BLaER1 (cell line): Measurements from ENCODE around the gene FTO.

ENCODE experiments used
- H3K27ac ChIP-seq: shearing (Covaris generic); formaldehyde crosslinking; 2 replicates; pipeline ENCODE4 v1.8.1; 2022
- H3K27me3 ChIP-seq: shearing (Covaris generic); formaldehyde crosslinking; 2 replicates; pipeline ENCODE4 v1.8.1; 2022
- H3K36me3 ChIP-seq: shearing (Covaris generic); formaldehyde crosslinking; 2 replicates; pipeline ENCODE4 v1.8.1; 2022
- H3K4me1 ChIP-seq: shearing (Covaris generic); formaldehyde crosslinking; 2 replicates; pipeline ENCODE4 v1.8.1; 2022
- H3K4me2 ChIP-seq: shearing (Covaris generic); formaldehyde crosslinking; 2 replicates; pipeline ENCODE4 v1.8.1; 2022
- H3K4me3 ChIP-seq: shearing (Covaris generic); formaldehyde crosslinking; 2 replicates; pipeline ENCODE4 v1.8.1; 2022
- H3K9ac ChIP-seq: shearing (Covaris generic); formaldehyde crosslinking; 2 replicates; pipeline ENCODE4 v1.8.1; 2022
- H3K9me3 ChIP-seq: shearing (Covaris generic); formaldehyde crosslinking; 2 replicates; pipeline ENCODE4 v1.8.1; 2022
- H4K20me1 ChIP-seq: shearing (Covaris generic); formaldehyde crosslinking; 2 replicates; pipeline ENCODE4 v1.8.1; 2022
- Cebpa-rat ChIP-seq: shearing (Covaris generic); IDR thresholded peaks from 2 replicates; pipeline ENCODE4 v1.8.1; 2022

The FTO gene

DNA sequence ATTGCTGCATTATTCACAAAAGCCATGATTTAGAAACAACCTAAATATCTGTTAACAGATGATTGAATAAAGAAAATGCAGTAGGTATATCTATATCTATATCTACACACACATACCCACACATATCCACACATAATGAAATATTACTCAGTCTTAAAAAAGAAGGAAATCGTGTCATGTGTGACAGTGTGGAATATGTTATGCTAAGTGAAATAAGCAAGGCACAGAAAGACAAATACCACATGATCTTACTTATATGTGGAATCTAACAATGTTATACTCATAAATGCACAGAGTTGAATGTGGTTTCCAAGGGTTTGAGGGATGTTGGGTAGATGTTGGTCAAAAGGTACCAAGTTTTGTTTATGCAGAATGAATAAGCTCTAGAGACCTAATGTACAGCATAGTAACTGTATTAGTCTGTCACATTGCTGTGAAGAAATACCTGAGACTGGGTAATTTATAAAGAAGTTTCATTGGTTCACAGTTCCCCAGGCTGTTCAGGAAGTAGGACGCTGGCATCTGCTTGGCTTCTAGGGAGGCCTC, 156.1 kb downstream of the FTO start:
- no peaks in the 10 kb centered on the region for H3K9me3 ChIP-seq
- no peak overlapping the region for H3K4me2 ChIP-seq
- H3K4me1 ChIP-seq = peaks cover 3% of the 10 kb centered on the region
- peaks cover 4% of the 10 kb centered on the region; the same call in 1 of the 2 replicates for H3K36me3 ChIP-seq
- H3K27ac ChIP-seq = no peak overlapping the region
- H4K20me1 ChIP-seq = no peaks in the 10 kb centered on the region
- H3K27me3 ChIP-seq = no peaks in the 10 kb centered on the region
- H3K9ac ChIP-seq = no peak overlapping the region
- H3K4me3 ChIP-seq = no peak overlapping the region
- TF ChIP-seq Cebpa-rat = no peak

DNA sequence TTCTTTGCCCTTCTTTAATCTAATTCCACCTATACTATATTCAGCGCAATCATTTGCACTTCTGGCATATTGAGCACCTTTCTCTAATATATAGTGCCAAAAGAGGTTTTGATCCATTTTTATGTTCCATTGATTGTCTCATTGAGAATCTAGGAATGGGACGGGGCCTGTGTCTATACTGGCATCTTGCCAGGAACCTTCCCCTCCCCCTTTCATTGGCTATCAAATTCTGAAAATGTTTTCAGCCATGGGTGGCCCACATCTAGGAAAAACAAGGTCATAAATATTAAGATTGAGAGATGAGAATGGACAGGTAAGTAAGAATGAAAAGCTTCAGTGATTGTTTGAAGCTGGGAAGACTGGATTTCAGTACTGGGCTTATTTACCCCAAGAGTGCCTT, 159.9 kb downstream of the FTO start:
- Histone ChIP-seq H3K4me1 (peaks cover 10% of the 10 kb centered on the region), H3K4me2 (no peak overlapping the region), H4K20me1 (no peaks in the 10 kb centered on the region), H3K27ac (no peak overlapping the region), H3K36me3 (peaks cover 4% of the 10 kb centered on the region; the same call in 1 of the 2 replicates), H3K9ac (no peak overlapping the region), H3K9me3 (no peaks in the 10 kb centered on the region), H3K27me3 (no peaks in the 10 kb centered on the region), H3K4me3 (no peak overlapping the region)
- no peak for TF ChIP-seq Cebpa-rat

DNA sequence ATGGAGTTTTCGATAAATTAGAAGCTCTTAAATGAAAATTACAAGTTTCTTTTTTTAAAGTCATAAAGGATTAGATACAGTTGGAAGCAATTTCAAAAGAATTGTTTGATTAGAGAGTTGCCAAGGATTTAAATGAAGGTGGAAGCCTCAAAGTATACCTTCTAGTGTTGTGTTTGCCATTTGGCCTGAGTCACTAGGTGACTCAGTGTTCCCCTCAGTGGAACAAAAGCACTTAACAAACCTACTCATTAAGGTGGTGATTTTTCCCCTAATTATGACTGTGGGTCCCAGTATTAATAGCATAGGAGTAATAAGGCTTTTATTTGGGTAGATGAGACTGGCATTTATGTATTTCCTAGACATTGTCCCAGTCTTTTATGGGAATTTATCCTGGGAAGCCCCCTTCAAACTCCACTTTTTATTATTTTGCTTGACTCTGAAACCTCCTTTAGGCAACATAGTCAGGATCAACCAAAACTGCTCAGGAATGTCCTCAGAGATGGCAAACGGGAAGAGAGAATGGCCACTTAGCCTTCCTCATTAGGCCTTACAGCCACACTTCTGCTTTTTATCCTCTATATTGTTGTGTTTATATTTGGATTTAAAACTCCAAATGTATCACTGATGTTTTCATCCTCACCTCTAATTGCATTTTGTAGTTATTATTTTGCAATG, 161.0 kb downstream of the FTO start:
- TF ChIP-seq Cebpa-rat = no peak
- peaks cover 10% of the 10 kb centered on the region for H3K4me1 ChIP-seq
- peak overlapping the region; percentile 51 for H3K4me2 ChIP-seq
- no peaks in the 10 kb centered on the region for H3K27me3 ChIP-seq
- no peak overlapping the region for H3K4me3 ChIP-seq
- no peak overlapping the region for H3K9ac ChIP-seq
- H3K27ac ChIP-seq = no peak overlapping the region
- peaks cover 4% of the 10 kb centered on the region; the same call in 1 of the 2 replicates for H3K36me3 ChIP-seq
- no peaks in the 10 kb centered on the region for H3K9me3 ChIP-seq
- H4K20me1 ChIP-seq = no peaks in the 10 kb centered on the region

DNA sequence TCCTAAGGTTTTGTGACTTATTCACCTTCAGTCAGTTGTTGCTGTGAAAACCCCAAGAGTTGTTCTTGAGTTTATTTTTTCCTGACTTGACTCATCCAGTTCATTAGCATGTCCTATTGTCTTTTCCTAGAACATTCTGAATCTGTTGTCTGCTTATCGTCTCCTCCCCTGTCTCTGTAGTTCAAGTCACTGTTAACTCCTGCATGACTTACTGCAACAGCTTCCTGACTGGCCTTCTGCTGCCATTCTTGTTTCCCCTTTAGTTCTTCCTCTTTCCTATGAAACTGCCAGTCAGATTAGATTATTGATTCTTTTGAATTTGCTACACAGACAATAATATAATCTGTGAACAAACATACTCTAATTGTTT, 161.5 kb downstream of the FTO start:
- Histone ChIP-seq H3K4me2 (peak overlapping the region; percentile 51), H3K27ac (no peak overlapping the region), H3K9me3 (no peaks in the 10 kb centered on the region), H3K9ac (no peak overlapping the region), H3K4me3 (no peak overlapping the region), H3K36me3 (peaks cover 4% of the 10 kb centered on the region; the same call in 1 of the 2 replicates), H4K20me1 (no peaks in the 10 kb centered on the region), H3K4me1 (peaks cover 10% of the 10 kb centered on the region), H3K27me3 (no peaks in the 10 kb centered on the region)
- TF ChIP-seq Cebpa-rat = no peak

DNA sequence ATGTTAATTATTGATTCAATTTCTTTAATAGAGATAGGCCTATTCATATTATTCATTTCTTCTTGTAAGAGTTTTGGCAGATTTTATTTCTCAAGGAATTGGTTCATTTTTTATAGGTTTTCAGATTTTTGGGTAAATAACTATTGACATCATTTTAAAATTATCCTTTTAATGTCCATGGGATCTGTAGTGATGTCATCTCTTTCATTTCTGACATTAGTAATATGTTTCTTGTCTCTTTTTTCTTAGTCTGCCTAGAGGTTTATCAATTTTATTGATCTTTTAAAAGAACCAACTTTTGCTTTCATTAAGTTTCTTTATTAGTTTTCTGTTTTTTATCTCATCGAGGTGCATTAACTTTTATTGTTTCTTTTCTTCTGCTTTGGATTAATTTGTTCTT, 162.6 kb downstream of the FTO start:
- Histone ChIP-seq H3K4me1 (peaks cover 10% of the 10 kb centered on the region), H3K4me3 (no peak overlapping the region), H3K9me3 (no peaks in the 10 kb centered on the region; the same call in 1 of the 2 replicates), H4K20me1 (no peaks in the 10 kb centered on the region), H3K9ac (no peak overlapping the region), H3K36me3 (peaks cover 4% of the 10 kb centered on the region; the same call in 1 of the 2 replicates), H3K27ac (no peak overlapping the region), H3K4me2 (no peak overlapping the region), H3K27me3 (no peaks in the 10 kb centered on the region)
- TF ChIP-seq Cebpa-rat = no peak

DNA sequence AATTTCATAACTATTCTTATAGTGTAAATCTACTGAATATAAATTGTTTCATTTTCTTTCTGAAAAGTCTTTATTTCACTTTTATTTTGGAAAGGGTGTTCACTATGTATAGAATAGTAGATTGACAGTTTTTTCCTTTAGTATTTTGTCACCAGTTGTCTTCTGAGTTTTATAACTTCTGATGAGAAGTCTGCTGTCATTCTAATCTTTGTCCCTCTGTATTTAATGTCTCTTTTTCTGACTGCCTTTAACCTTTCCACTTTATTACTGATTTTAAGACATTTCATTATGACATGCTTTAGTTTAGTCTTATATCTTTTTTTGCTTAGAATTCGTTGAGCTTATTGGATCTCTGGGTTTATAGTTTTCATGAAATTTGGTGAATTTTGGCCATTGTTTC, 166.9 kb downstream of the FTO start:
- Histone ChIP-seq H3K4me2 (no peak overlapping the region), H3K27ac (no peak overlapping the region), H3K9ac (no peak overlapping the region), H3K36me3 (peaks cover 21% of the 10 kb centered on the region; the same call in 1 of the 2 replicates), H4K20me1 (no peaks in the 10 kb centered on the region), H3K4me3 (no peak overlapping the region), H3K9me3 (no peaks in the 10 kb centered on the region; the same call in 1 of the 2 replicates), H3K27me3 (no peaks in the 10 kb centered on the region), H3K4me1 (peaks cover 9% of the 10 kb centered on the region; the same call in 1 of the 2 replicates)
- no peak for TF ChIP-seq Cebpa-rat

DNA sequence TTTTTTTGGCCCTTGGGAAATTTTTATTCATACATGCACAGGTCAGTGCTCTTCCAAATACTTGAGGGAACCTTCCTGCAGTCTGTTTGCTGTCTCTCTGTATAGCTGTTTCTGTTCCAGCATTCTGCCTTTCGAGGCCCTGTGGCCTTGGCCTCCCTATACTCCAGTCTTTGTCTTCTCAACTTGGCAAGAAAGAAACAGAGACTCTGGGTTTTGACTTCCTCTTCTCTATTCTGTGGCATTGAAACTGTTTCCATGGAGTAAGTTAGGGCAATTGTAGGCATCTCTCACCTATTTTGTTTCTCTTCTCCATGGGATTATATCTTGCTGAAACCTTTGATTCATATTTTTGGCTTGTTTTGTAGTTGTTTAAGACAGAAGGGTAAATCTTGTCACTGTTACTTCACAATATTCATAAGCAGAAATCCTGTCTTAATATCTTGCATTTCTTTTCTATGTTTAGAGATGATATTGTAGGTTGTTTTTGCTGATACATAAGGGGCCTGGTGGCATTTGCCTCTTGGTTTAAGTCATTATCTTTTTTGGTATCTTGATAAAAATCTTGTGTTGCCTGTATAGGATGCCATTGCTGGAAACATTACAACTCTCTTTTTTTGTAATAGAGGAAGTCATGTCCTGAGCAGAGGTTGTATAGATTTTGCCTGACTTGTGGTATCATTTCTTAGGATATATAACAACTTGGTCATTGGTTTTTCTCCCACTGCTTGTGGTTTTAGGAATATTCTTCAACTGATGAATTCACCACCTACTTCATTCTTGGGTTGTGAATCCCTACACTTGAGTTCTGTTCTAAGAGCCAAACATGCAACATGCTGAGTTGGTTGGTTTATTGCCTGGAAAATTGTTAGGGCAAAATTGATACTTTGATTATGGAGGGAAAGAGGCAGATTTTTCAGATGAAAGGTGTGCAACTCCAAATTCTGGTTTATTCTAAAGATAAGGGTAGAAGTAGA, 168.6 kb downstream of the FTO start:
- H3K9ac ChIP-seq = no peak overlapping the region
- no peaks in the 10 kb centered on the region for H4K20me1 ChIP-seq
- no peaks in the 10 kb centered on the region for H3K27me3 ChIP-seq
- peaks cover 9% of the 10 kb centered on the region; the same call in 1 of the 2 replicates for H3K4me1 ChIP-seq
- H3K27ac ChIP-seq = no peak overlapping the region
- no peak for TF ChIP-seq Cebpa-rat
- H3K36me3 ChIP-seq = peaks cover 29% of the 10 kb centered on the region; the same call in 1 of the 2 replicates
- no peaks in the 10 kb centered on the region; the same call in 1 of the 2 replicates for H3K9me3 ChIP-seq
- no peak overlapping the region for H3K4me2 ChIP-seq
- no peak overlapping the region for H3K4me3 ChIP-seq

DNA sequence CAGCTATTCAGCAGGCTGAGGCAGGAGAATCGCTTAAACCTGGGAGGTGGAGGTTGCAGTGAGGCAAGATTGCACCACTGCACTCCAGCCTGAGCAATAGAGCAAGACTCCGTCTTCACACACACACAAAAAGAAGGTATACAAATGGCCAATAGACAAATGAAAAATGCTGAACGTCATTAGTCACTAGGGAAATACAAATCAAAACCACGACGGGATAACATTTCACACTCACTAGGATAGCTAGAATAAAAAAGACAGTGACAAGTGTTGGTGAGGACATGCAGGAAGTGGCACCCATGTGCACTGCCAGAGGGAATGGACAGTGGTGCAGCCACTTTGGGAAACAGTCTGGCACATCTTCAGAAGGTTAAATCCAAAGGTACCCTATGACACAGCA, 172.9 kb downstream of the FTO start:
- Histone ChIP-seq H3K27ac (no peak overlapping the region), H3K9me3 (no peaks in the 10 kb centered on the region; the same call in 1 of the 2 replicates), H3K4me2 (no peak overlapping the region), H3K4me3 (no peak overlapping the region), H3K27me3 (no peaks in the 10 kb centered on the region), H4K20me1 (no peaks in the 10 kb centered on the region), H3K36me3 (peaks cover 50% of the 10 kb centered on the region), H3K9ac (no peak overlapping the region), H3K4me1 (peaks cover 9% of the 10 kb centered on the region; the same call in 1 of the 2 replicates)
- TF ChIP-seq Cebpa-rat = no peak

DNA sequence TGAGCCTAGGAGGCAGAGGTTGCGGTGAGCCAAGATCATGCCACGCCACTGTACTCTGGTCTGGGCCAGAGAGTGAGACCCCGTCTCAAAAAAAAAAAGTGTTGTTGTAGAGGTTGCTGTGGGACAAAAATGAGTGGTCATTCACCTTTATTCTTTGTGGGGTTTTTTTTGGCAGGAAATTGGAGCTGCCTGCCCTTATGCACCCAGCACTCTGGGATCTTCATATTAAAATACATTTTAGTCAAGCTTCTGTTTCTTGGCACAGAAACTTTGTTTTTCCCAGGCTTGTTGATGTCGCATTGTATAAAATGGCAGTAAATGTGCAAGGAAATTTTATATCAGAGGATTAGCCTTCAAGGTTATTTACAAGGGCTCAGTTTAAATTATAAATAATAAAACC, 174.3 kb downstream of the FTO start:
- Histone ChIP-seq H3K27me3 (no peaks in the 10 kb centered on the region), H3K27ac (no peak overlapping the region), H3K4me3 (no peak overlapping the region), H3K9ac (no peak overlapping the region), H4K20me1 (no peaks in the 10 kb centered on the region), H3K36me3 (peaks cover 53% of the 10 kb centered on the region), H3K9me3 (no peaks in the 10 kb centered on the region), H3K4me2 (no peak overlapping the region), H3K4me1 (peaks cover 9% of the 10 kb centered on the region; the same call in 1 of the 2 replicates)
- no peak for TF ChIP-seq Cebpa-rat

DNA sequence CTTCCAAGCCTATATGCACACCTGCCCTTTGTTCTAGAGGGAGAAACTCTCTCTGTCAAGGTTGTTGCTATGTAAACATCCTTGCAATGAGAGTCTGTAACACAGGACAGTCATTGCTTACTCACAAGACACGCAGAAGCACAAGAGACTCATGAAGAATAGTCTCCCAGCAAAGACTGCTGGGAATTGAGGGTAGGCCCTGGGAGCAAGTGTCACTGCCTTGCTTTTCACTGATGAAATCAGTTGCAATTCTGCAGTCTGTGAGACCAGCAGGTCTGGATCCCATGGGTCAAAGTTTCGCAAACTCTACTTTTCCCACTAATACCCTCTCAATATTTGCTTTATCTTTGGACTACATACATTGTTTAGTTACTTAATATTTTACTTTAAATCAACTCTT, 177.4 kb downstream of the FTO start:
- Histone ChIP-seq H3K9ac (no peak overlapping the region), H3K36me3 (peaks cover 58% of the 10 kb centered on the region), H3K9me3 (no peaks in the 10 kb centered on the region), H3K27me3 (no peaks in the 10 kb centered on the region), H4K20me1 (no peaks in the 10 kb centered on the region), H3K4me3 (no peak overlapping the region), H3K4me2 (no peak overlapping the region), H3K4me1 (no peaks in the 10 kb centered on the region), H3K27ac (no peak overlapping the region)
- TF ChIP-seq Cebpa-rat = no peak
